Adrenal gland (tissue), 5 donors: Measurements from ENCODE around the gene LSS.

Experiments used
- POLR2A ChIP-seq, 2 donors: fragments of 450-650 bp; IDR thresholded peaks; one replicate each; pipeline ENCODE4 v1.6.1; 2017; ENCODE audit warnings: antibody characterized with exemption in 2 of 2, mild to moderate bottlenecking in 2 of 2, moderate library complexity in 1 of 2
- TF ChIP-seq, protein P1 (sequence below), 6 experiments: fragments of 450-650 bp in 4 of 6; fragments of 200-600 bp in 2 of 6; sonication (generic) in 1 of 6; IDR thresholded peaks; 1 replicate in 5 of 6; 2 replicates in 1 of 6; pipeline versions ENCODE4 v1.5.1 to v1.8.0; 2016 to 2021; ENCODE audit warnings: antibody characterized with exemption in 6 of 6, mild to moderate bottlenecking in 2 of 6, moderate library complexity in 1 of 6
- donor health status: DM: no; HTN: no; CAD: no.

DNA sequence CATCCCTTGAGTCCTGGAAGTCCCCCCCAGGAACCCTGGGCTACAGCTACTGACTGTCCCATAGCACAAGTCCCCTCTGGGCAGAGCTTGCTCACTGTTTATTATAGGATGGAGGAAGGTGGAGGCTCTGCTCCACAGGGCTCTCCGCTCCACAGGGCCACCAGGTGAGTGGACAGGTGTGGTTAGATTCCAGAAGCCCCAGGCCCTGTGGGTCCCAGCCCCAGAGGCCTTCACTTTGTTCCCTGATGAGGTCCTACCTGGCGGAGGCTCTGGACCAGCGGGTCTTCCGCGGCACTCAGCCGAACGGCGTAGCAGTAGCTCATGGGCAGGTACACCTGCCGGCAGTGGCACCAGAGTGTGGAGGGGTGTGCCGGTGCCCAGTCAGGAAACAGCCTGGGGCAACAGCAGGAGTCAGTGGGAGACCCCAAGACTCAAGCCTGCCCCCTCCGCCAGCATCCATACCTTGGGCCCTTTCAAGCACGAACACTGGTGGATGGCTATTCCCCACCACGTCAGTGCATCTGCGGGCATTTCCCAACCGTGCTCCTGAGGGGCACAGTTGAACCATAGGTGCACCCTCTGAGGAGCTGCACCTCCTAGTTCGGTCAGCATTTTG lies 12.3 kb downstream of the LSS start:
- TF ChIP-seq, protein P1, sequence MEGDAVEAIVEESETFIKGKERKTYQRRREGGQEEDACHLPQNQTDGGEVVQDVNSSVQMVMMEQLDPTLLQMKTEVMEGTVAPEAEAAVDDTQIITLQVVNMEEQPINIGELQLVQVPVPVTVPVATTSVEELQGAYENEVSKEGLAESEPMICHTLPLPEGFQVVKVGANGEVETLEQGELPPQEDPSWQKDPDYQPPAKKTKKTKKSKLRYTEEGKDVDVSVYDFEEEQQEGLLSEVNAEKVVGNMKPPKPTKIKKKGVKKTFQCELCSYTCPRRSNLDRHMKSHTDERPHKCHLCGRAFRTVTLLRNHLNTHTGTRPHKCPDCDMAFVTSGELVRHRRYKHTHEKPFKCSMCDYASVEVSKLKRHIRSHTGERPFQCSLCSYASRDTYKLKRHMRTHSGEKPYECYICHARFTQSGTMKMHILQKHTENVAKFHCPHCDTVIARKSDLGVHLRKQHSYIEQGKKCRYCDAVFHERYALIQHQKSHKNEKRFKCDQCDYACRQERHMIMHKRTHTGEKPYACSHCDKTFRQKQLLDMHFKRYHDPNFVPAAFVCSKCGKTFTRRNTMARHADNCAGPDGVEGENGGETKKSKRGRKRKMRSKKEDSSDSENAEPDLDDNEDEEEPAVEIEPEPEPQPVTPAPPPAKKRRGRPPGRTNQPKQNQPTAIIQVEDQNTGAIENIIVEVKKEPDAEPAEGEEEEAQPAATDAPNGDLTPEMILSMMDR (IDR thresholded peaks at IDR 0.05) = no peak
- TF ChIP-seq POLR2A (IDR thresholded peaks at IDR 0.05) = no peak
